Measurements from ENCODE around the gene SELENOI.
"Not testable (repeated sequence)": the region's sequence is repeated elsewhere in the genome, so short reads cannot be mapped to it uniquely, and the experiment has no call there.

Gene SELENOI

DNA sequence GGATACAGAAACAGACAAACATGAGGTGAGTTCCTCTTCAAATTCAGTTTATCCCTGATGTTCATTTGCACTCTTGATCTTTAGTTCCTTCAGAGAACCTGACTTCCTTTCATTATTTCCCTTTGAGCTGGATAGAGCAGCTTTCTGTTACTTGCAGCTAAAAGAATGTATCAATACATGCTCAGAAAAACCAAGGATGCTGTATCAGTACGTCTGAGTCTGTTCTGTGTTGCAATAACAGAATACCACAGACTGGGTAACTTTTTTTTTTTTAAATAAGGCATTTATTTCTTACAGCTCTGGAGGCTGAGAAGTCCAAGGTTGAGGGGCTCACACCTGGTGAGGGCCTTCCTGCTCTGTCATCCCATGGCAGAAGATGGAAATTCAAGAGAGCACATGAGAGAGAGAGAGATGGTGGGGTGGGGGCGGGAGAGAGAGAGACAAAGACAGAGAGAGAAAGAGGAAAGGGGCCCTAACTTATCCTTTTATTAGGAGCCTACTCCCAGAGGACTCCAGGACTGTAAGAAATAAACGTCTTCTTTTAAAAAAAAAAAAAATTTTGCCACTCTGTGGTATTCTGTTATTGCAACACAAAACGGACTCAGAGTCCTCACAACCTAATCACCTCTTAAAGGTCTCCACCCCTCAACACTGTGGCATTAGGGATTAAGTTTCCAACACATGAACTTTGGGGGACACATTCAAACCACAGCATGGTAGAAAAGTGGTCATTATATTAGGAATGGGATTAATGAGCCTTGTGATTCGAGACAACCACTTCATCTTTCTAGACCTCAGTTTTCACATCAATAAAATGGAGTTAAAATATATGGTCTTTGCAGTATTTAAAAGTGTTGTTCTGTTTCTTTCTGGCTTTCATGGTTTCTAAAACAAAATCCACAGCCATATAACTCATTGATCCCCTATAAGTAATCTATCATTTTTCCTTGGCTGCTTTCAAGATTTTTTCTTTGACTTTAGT is 18.4 kb upstream of the SELENOI start:
- no peak overlapping the region for H3K27ac ChIP-seq
- TF ChIP-seq, protein P1, sequence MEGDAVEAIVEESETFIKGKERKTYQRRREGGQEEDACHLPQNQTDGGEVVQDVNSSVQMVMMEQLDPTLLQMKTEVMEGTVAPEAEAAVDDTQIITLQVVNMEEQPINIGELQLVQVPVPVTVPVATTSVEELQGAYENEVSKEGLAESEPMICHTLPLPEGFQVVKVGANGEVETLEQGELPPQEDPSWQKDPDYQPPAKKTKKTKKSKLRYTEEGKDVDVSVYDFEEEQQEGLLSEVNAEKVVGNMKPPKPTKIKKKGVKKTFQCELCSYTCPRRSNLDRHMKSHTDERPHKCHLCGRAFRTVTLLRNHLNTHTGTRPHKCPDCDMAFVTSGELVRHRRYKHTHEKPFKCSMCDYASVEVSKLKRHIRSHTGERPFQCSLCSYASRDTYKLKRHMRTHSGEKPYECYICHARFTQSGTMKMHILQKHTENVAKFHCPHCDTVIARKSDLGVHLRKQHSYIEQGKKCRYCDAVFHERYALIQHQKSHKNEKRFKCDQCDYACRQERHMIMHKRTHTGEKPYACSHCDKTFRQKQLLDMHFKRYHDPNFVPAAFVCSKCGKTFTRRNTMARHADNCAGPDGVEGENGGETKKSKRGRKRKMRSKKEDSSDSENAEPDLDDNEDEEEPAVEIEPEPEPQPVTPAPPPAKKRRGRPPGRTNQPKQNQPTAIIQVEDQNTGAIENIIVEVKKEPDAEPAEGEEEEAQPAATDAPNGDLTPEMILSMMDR (IDR thresholded peaks at IDR 0.05), result no peak
- TF ChIP-seq ZFX (IDR thresholded peaks at IDR 0.05; ENCODE audit: borderline replicate concordance), result no peak

DNA sequence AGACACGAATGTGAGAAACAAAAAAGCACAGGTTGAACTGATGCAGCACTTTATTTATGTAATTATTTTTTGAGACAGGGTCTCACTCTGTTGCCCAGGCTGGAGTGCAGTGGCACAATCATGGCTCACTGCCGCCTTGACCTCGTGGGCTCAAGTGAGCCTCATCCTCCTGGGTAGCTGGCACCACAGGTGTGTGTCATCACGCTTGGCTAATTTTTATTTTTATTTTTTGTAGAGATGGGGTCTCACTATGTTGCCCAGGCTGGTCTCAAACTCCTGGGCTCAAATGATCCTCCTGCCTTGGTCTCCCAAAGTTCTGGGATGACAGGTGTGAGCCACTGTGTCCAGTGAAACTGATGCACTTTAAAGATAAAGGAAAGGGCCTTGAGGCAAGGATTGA is 16.9 kb upstream of the SELENOI start:
- not testable (repeated sequence) for H3K27ac ChIP-seq

DNA sequence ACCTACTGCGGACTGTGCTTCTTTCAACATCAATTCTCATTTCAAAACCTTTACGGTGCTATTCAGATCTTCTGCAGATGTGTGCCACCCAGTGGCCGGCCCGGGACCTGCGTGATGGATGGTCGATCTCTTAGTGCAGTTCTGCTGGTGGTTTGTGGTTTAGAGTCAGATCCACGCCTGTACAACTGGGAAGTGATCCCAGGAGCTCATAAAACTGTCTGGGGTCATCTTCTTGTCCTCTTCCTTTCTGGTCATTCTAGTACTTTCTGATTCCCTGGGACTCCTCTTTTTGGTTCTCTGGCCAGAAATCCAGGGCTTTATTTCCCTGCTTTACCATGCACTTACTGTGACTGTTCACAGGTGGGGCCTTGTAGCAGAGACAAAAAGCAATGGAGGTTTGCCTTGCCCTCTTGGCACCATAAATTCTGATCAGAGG is 15.8 kb upstream of the SELENOI start:
- H3K27ac ChIP-seq, result no peak overlapping the region
- TF ChIP-seq ZFX (IDR thresholded peaks at IDR 0.05; ENCODE audit: borderline replicate concordance), result no peak
- TF ChIP-seq, protein P1 (IDR thresholded peaks at IDR 0.05), result peak; percentile 93

DNA sequence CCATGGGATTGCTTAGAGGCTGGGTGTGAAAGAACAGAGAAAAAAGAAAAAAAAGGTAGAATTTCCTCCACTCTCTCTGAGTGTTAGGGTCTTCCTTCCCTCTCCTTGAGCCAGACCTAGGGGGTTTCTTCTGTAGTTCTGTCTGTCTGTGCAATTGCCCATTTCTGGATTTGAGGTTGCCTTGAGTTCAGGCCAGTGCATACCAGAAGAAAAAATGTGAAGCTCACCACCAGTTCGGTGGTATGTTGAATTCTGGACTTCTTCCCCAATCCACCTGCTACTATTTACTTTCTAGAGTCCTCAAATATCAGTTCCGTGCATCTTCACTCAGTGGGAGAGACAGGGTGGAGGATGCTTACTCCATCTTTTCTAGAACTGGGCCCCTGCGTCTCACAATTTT is 15.3 kb upstream of the SELENOI start:
- no peak overlapping the region for H3K27ac ChIP-seq
- TF ChIP-seq ZFX (IDR thresholded peaks at IDR 0.05; ENCODE audit: borderline replicate concordance), result no peak
- TF ChIP-seq, protein P1 (IDR thresholded peaks at IDR 0.05), result no peak

DNA sequence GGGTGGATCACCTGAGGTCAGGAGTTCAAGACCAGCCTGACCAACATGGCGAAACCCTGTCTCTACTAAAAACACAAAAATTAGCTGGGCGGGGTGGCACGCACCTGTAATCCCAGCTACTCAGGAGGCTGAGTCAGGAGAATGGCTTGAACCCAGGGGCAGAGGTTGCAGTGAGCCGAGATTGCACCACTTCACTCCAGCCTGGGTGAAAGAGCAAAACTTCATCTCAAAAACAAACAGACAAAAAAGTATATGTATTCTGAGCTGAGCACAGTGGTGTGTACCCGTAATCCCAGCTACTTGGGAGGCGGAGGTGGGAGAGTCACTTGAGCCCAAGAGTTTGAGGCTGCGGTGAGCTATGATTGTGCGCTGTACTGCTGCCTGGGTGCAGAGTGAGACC is 14.6 kb upstream of the SELENOI start:
- not testable (repeated sequence) for H3K27ac ChIP-seq

DNA sequence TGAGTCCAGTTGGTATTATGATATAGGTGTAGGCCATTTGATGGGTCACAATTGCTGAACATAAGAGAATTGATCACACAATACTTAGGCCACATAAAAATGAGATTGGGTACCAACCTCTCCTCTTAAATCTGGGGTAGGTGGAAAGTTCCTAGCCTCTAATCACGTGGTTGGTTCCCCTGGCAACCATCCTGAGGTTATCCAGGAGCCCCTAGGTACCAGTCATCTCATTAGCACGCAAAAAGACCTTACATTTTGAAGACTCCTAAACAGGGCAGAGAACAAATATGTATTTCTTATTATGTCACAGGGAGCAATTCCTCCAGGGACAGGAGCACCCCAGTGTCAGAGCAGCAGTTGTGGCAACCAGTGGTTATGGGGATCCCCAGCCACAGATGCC is 12.7 kb upstream of the SELENOI start:
- H3K27ac ChIP-seq, result no peak overlapping the region
- TF ChIP-seq, protein P1 (IDR thresholded peaks at IDR 0.05), result no peak
- TF ChIP-seq ZFX (IDR thresholded peaks at IDR 0.05; ENCODE audit: borderline replicate concordance), result no peak

DNA sequence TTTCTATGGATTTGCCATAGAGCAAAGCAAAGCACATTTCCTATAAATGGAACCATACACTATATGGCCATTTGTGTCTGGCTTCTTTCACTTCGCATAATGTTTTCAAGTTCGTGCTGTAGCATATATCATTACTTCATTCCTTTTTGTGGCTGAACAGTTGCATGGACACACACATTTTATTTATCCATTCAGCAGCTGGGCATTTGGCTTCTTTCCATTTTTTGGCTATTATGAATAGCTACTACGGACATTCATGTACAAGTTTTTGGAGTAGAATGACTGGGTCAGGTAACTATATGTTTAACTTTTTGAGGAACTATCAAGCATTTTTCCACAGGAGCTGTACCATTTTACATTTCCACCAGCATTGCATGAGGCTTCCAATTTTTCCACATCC is 10.7 kb upstream of the SELENOI start:
- TF ChIP-seq, protein P1 (IDR thresholded peaks at IDR 0.05), result no peak
- TF ChIP-seq ZFX (IDR thresholded peaks at IDR 0.05; ENCODE audit: borderline replicate concordance), result no peak
- H3K27ac ChIP-seq, result no peak overlapping the region

DNA sequence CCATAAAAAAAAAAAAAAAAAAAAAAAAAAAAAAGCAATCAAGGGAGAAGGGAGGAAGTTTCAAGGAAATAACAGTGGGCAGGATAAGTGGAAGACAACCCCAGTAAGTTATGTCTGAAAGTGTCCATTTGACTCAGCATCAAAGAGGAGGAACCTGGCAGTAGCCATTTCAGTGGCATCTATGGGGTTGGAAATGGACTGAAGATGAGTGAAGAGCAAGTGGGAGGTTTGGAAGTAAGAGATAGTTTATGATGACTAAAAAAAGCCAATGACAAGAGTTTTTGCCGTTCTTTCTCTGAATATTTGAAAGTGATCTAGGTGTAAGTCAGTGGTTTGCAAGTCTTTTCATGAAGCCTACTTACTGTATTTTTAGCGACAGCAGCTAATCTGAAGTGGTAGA is 9.2 kb upstream of the SELENOI start:
- TF ChIP-seq, protein P1 (IDR thresholded peaks at IDR 0.05), result no peak
- no peak for TF ChIP-seq ZFX (IDR thresholded peaks at IDR 0.05; ENCODE audit: borderline replicate concordance)
- no peak overlapping the region for H3K27ac ChIP-seq

All from 22Rv1 (cell line).